Activated T-helper 17 cell treated with anti-CD3 and anti-CD28 coated beads, Interleukin-2, amount 50 U/mL, for 72 hours (primary cell): ENCODE results near the gene SLC26A8. TPM values are rescaled to one million over a fixed set of nuclear protein-coding genes. Genes with fewer than 3 reads are reported as not detected.
"Not testable (repeated sequence)": the region's sequence is repeated elsewhere in the genome, so short reads cannot be mapped to it uniquely, and the experiment has no call there.

Experiments used
- ATAC-seq: fragments of 150-1000 bp; cut with Tn5 transposase; replicated peaks from 2 replicates; pipeline ENCODE4 v1.10.0; 2021; ENCODE audit warnings: mild to moderate bottlenecking, moderate library complexity
- H3K27ac Mint-ChIP-seq: one replicate; pipeline ENCODE4 v1.8.0; 2022; ENCODE audit warnings: mixed read lengths
- H3K27me3 Mint-ChIP-seq: one replicate; pipeline ENCODE4 v1.8.0; 2022; ENCODE audit warnings: mixed read lengths
- H3K36me3 Mint-ChIP-seq: one replicate; pipeline ENCODE4 v1.8.0; 2022; ENCODE audit warnings: low read depth, mild to moderate bottlenecking, mixed read lengths
- H3K4me1 Mint-ChIP-seq: one replicate; pipeline ENCODE4 v1.8.0; 2022; ENCODE audit warnings: mixed read lengths
- H3K4me3 Mint-ChIP-seq: one replicate; pipeline ENCODE4 v1.8.0; 2022; ENCODE audit warnings: mild to moderate bottlenecking, mixed read lengths
- H3K9me3 Mint-ChIP-seq: one replicate; pipeline ENCODE4 v1.8.0; 2022; ENCODE audit warnings: mixed read lengths
- total RNA-seq, 2 donors: library from RNA; stranded (reverse); gene quantifications; one replicate each; pipeline ENCODE4 v1.2.3, GENCODE V29; 2022

SLC26A8 gene
- total RNA-seq, 2 donors from 2014 or later, result not detected

- H3K36me3 Mint-ChIP-seq, result peaks cover 12% of the 10 kb centered on the region
These were observed 13.9 kb upstream of the SLC26A8 start for GRCh38 chr6:36038120-36038876.

GRCh38 chr6:36035225-36035624 lies 10.8 kb upstream of the SLC26A8 start:
- H3K4me3 Mint-ChIP-seq, result peak overlapping the region; percentile 11
- ATAC-seq, result peak; percentile 61
- no peaks in the 10 kb centered on the region for H3K36me3 Mint-ChIP-seq
- no peaks in the 10 kb centered on the region for H3K9me3 Mint-ChIP-seq
- H3K27me3 Mint-ChIP-seq, result no peaks in the 10 kb centered on the region
- H3K4me1 Mint-ChIP-seq, result peaks cover 46% of the 10 kb centered on the region
- H3K27ac Mint-ChIP-seq, result no peak overlapping the region

More at GRCh38 chr6:36038120-36038876, 13.9 kb upstream of the SLC26A8 start:
- Mint-ChIP-seq H3K27me3 (no peaks in the 10 kb centered on the region), H3K27ac (peak overlapping the region; percentile 3), H3K9me3 (no peaks in the 10 kb centered on the region), H3K4me1 (peaks cover 49% of the 10 kb centered on the region), H3K4me3 (no peak overlapping the region)
- no peak for ATAC-seq

GRCh38 chr6:36034441-36034840 lies 10.0 kb upstream of the SLC26A8 start:
- Mint-ChIP-seq H3K27me3 (no peaks in the 10 kb centered on the region), H3K27ac (no peak overlapping the region), H3K36me3 (no peaks in the 10 kb centered on the region), H3K4me1 (peaks cover 47% of the 10 kb centered on the region), H3K4me3 (no peak overlapping the region), H3K9me3 (no peaks in the 10 kb centered on the region)
- ATAC-seq, result no peak

GRCh38 chr6:36033935-36034334 lies 9.5 kb upstream of the SLC26A8 start:
- Mint-ChIP-seq H3K4me3 (peak overlapping the region; percentile 9), H3K36me3 (peaks cover 4% of the 10 kb centered on the region), H3K27me3 (no peaks in the 10 kb centered on the region), H3K27ac (no peak overlapping the region), H3K4me1 (peaks cover 46% of the 10 kb centered on the region), H3K9me3 (no peaks in the 10 kb centered on the region)
- ATAC-seq, result peak; percentile 83

- H3K27ac Mint-ChIP-seq, H3K9me3 Mint-ChIP-seq, ATAC-seq, H3K27me3 Mint-ChIP-seq, H3K36me3 Mint-ChIP-seq: not testable (repeated sequence)
- Mint-ChIP-seq H3K4me3 (peak overlapping the region; percentile 9), H3K4me1 (peaks cover 41% of the 10 kb centered on the region)
These were observed 8.7 kb upstream of the SLC26A8 start for GRCh38 chr6:36033144-36033543.

GRCh38 chr6:36032261-36032660 lies 7.8 kb upstream of the SLC26A8 start:
- H3K27me3 Mint-ChIP-seq, result no peaks in the 10 kb centered on the region
- H3K4me1 Mint-ChIP-seq, result peaks cover 35% of the 10 kb centered on the region
- peaks cover 9% of the 10 kb centered on the region for H3K36me3 Mint-ChIP-seq
- peak overlapping the region; percentile 7 for H3K4me3 Mint-ChIP-seq
- peak overlapping the region; percentile 14 for H3K27ac Mint-ChIP-seq
- ATAC-seq, result no peak
- H3K9me3 Mint-ChIP-seq, result no peaks in the 10 kb centered on the region

- Mint-ChIP-seq H3K27me3 (peaks cover 11% of the 10 kb centered on the region), H3K36me3 (peaks cover 9% of the 10 kb centered on the region), H3K4me1 (peaks cover 30% of the 10 kb centered on the region), H3K27ac (peak overlapping the region; percentile 95), H3K4me3 (peak overlapping the region; percentile 93), H3K9me3 (no peaks in the 10 kb centered on the region)
- ATAC-seq, result no peak
These were observed 5.0 kb upstream of the SLC26A8 start for GRCh38 chr6:36029464-36029863.

GRCh38 chr6:36028877-36029324 lies 4.5 kb upstream of the SLC26A8 start:
- H3K9me3 Mint-ChIP-seq, result no peaks in the 10 kb centered on the region
- peak overlapping the region; percentile 93 for H3K4me3 Mint-ChIP-seq
- peak; percentile 63 for ATAC-seq
- H3K36me3 Mint-ChIP-seq, result peaks cover 9% of the 10 kb centered on the region
- peaks cover 13% of the 10 kb centered on the region for H3K27me3 Mint-ChIP-seq
- peak overlapping the region; percentile 95 for H3K27ac Mint-ChIP-seq
- H3K4me1 Mint-ChIP-seq, result peaks cover 29% of the 10 kb centered on the region

- no peaks in the 10 kb centered on the region for H3K9me3 Mint-ChIP-seq
- peak; percentile 20 for ATAC-seq
- peak overlapping the region; percentile 93 for H3K4me3 Mint-ChIP-seq
- H3K4me1 Mint-ChIP-seq, result peaks cover 28% of the 10 kb centered on the region
- H3K27me3 Mint-ChIP-seq, result peaks cover 17% of the 10 kb centered on the region
- peak overlapping the region; percentile 95 for H3K27ac Mint-ChIP-seq
- peaks cover 9% of the 10 kb centered on the region for H3K36me3 Mint-ChIP-seq
These were observed 3.8 kb upstream of the SLC26A8 start for GRCh38 chr6:36028088-36028876.

GRCh38 chr6:36027501-36028087 lies 3.2 kb upstream of the SLC26A8 start, which contains the start of gene MAPK14:
Gene MAPK14, plus strand, starts transcription at chr6:36027808. Its CDS starts 350 bp downstream, at chr6:36028158.
- Mint-ChIP-seq H3K27ac (peak within 1 kb of the TSS; percentile 95), H3K4me3 (peak within 1 kb of the TSS; percentile 93), H3K9me3 (no peaks in the 10 kb centered on the region), H3K36me3 (peaks cover 9% of the 10 kb centered on the region), H3K4me1 (peaks cover 28% of the 10 kb centered on the region), H3K27me3 (peaks cover 17% of the 10 kb centered on the region)
- peak; percentile 90 for ATAC-seq

- Mint-ChIP-seq H3K36me3 (peaks cover 9% of the 10 kb centered on the region), H3K4me3 (no peak overlapping the region), H3K9me3 (no peaks in the 10 kb centered on the region), H3K4me1 (peaks cover 16% of the 10 kb centered on the region), H3K27me3 (peaks cover 22% of the 10 kb centered on the region), H3K27ac (no peak overlapping the region)
- ATAC-seq, result no peak
These were observed 1.5 kb upstream of the SLC26A8 start for GRCh38 chr6:36025932-36026327.

- Mint-ChIP-seq H3K9me3 (no peaks in the 10 kb centered on the region), H3K27me3 (peaks cover 22% of the 10 kb centered on the region), H3K4me3 (no peak overlapping the region), H3K4me1 (peaks cover 16% of the 10 kb centered on the region), H3K27ac (no peak overlapping the region), H3K36me3 (peaks cover 9% of the 10 kb centered on the region)
- no peak for ATAC-seq
These were observed 955 bp upstream of the SLC26A8 start for GRCh38 chr6:36025260-36025931.

- Mint-ChIP-seq H3K27ac (no peak overlapping the region), H3K27me3 (peaks cover 15% of the 10 kb centered on the region), H3K4me3 (no peak overlapping the region), H3K9me3 (no peaks in the 10 kb centered on the region), H3K4me1 (peaks cover 6% of the 10 kb centered on the region), H3K36me3 (no peaks in the 10 kb centered on the region)
- ATAC-seq, result no peak
These were observed 4.3 kb downstream of the SLC26A8 start for GRCh38 chr6:36020154-36020553.

- H3K4me3 Mint-ChIP-seq, result no peak overlapping the region
- peaks cover 13% of the 10 kb centered on the region for H3K27me3 Mint-ChIP-seq
- no peak overlapping the region for H3K27ac Mint-ChIP-seq
- H3K9me3 Mint-ChIP-seq, result no peaks in the 10 kb centered on the region
- no peak for ATAC-seq
- H3K4me1 Mint-ChIP-seq, result peaks cover 6% of the 10 kb centered on the region
- H3K36me3 Mint-ChIP-seq, result no peaks in the 10 kb centered on the region
These were observed 5.3 kb downstream of the SLC26A8 start for GRCh38 chr6:36019167-36019566.
